GM12878 (cell line): ENCODE data around the gene C19orf18. TPM values are rescaled to one million over a fixed set of nuclear protein-coding genes. Genes with fewer than 3 reads are reported as not detected.

Source experiments
- BCL3 ChIP-seq: IDR thresholded peaks from 2 replicates; pipeline ENCODE4 v1.6.1; 2011; ENCODE audit warnings: borderline replicate concordance, low read depth, mild to moderate bottlenecking, moderate library complexity, low read length; ENCODE audit not compliant: insufficient read depth, poor library complexity, severe bottlenecking
- CHD1 ChIP-seq: IDR thresholded peaks from 2 replicates; pipeline ENCODE4 v1.6.1; 2012; ENCODE audit warnings: low read depth, low read length, improper control_type of control experiment
- CTCF ChIP-seq, 3 experiments: IDR thresholded peaks in 2 of 3; conservative IDR thresholded peaks in 1 of 3; 2 replicates each; pipeline ENCODE4 v1.5.1; 2011; ENCODE audit warnings: low read depth in 3 of 3, low read length in 3 of 3, mild to moderate bottlenecking in 3 of 3, control low read depth in 2 of 3, moderate library complexity in 2 of 3, inconsistent platforms in 1 of 3, mixed read lengths in 1 of 3; ENCODE audit not compliant: control insufficient read depth in 2 of 3, insufficient read depth in 1 of 3; ENCODE audit errors: extremely low read depth in 1 of 3
- EED ChIP-seq: sonication (generic); IDR thresholded peaks from 2 replicates; pipeline ENCODE4 v1.6.1; 2016; ENCODE audit warnings: antibody characterized with exemption, low read depth
- EGR1 ChIP-seq, 2 experiments: IDR thresholded peaks; 1 replicate in 1 of 2; 2 replicates in 1 of 2; pipeline ENCODE4 v1.6.1; 2011 to 2012; ENCODE audit warnings: low read depth in 2 of 2, low read length in 2 of 2, borderline replicate concordance in 1 of 2, mild to moderate bottlenecking in 1 of 2, moderate library complexity in 1 of 2
- ETV6 ChIP-seq, 2 experiments: fragments of 450-650 bp in 1 of 2; IDR thresholded peaks in 1 of 2; conservative IDR thresholded peaks in 1 of 2; 2 replicates each; pipeline ENCODE4 v1.6.1; 2014; ENCODE audit warnings: antibody characterized with exemption in 1 of 2, borderline replicate concordance in 1 of 2, low read depth in 1 of 2, mild to moderate bottlenecking in 1 of 2, moderate library complexity in 1 of 2
- HDAC6 ChIP-seq: fragments of 200-600 bp; sonication (generic); IDR thresholded peaks from one replicate; pipeline ENCODE4 v1.8.0; 2017; ENCODE audit warnings: antibody characterized with exemption; ENCODE audit not compliant: unreplicated experiment
- KLF5 ChIP-seq: fragments of 450-650 bp; IDR thresholded peaks from 2 replicates; pipeline ENCODE4 v1.6.1; 2014; ENCODE audit warnings: mild to moderate bottlenecking; ENCODE audit not compliant: partially characterized antibody
- MYC ChIP-seq: IDR thresholded peaks from 2 replicates; pipeline ENCODE4 v1.6.1; 2011; ENCODE audit warnings: mild to moderate bottlenecking, low read length, moderate library complexity, inconsistent platforms; ENCODE audit not compliant: insufficient read depth, insufficient replicate concordance, insufficient read length, severe bottlenecking
- NR2C2 ChIP-seq: IDR thresholded peaks from 2 replicates; pipeline ENCODE4 v1.6.1; 2011; ENCODE audit warnings: borderline replicate concordance, low read depth; ENCODE audit not compliant: control insufficient read depth, insufficient read length
- PAX8 ChIP-seq: fragments of 450-650 bp; IDR thresholded peaks from 2 replicates; pipeline ENCODE4 v1.6.1; 2017; ENCODE audit warnings: mild to moderate bottlenecking, moderate library complexity
- SIX5 ChIP-seq: IDR thresholded peaks from 2 replicates; pipeline ENCODE4 v1.6.1; 2011; ENCODE audit warnings: mild to moderate bottlenecking, low read depth, low read length, moderate library complexity; ENCODE audit not compliant: severe bottlenecking
- TBL1XR1 ChIP-seq: IDR thresholded peaks from 2 replicates; pipeline ENCODE4 v1.6.1; 2012; ENCODE audit warnings: low read depth, low read length, improper control_type of control experiment
- TCF7 ChIP-seq: IDR thresholded peaks from 2 replicates; pipeline ENCODE4 v1.6.1; 2014; ENCODE audit warnings: antibody characterized with exemption, borderline replicate concordance
- YY1 ChIP-seq: IDR thresholded peaks from 2 replicates; pipeline ENCODE4 v1.6.1; 2011; ENCODE audit warnings: low read depth, mild to moderate bottlenecking, low read length
- ZBTB4 ChIP-seq: fragments of 450-650 bp; formaldehyde crosslinking; IDR thresholded peaks from 2 replicates; pipeline ENCODE4 v1.4.0; 2022; ENCODE audit warnings: mild to moderate bottlenecking, moderate library complexity
- ZNF384 ChIP-seq: IDR thresholded peaks from 2 replicates; pipeline ENCODE4 v1.6.1; 2012; ENCODE audit warnings: low read depth, mild to moderate bottlenecking, low read length, improper control_type of control experiment, borderline replicate concordance
- polyA plus RNA-seq, 11 experiments: library from polyadenylated mRNA; depleted of rRNA in 4 of 11; unstranded in 6 of 11; stranded (reverse) in 5 of 11; fragments of >200 nt; fragmentation: Nextera tagmentation in 4 of 11; fragmentation: Illumina TruSeq in 1 of 11; extraction: Ambion mirVana in 4 of 11; extraction: Trizol in 1 of 11; gene quantifications; 1 replicate in 1 of 11; 2 replicates in 10 of 11; pipeline versions ENCODE4 v1.2.1 to v1.2.3, GENCODE V29; 2011 to 2016; ENCODE audit warnings: inconsistent platforms in 2 of 11, missing spikeins in 2 of 11, low read depth in 1 of 11
- total RNA-seq, 4 experiments: library from RNA; depleted of rRNA in 3 of 4; stranded (reverse); fragments of >200 nt in 3 of 4; fragmentation: Illumina TruSeq in 1 of 4; extraction: Trizol in 1 of 4; gene quantifications; 2 replicates each; pipeline versions ENCODE4 v1.2.1 to v1.2.3, GENCODE V29; 2013 to 2021
- TF ChIP-seq, protein P1 (sequence below): fragments of 150-350 bp; IDR thresholded peaks from 2 replicates; pipeline ENCODE4 v1.6.1; 2014; ENCODE audit warnings: mild to moderate bottlenecking, low read depth, low read length
- TF ChIP-seq, protein P2 (sequence below): IDR thresholded peaks from 2 replicates; pipeline ENCODE4 v1.6.1; 2012; ENCODE audit warnings: low read depth, low read length, improper control_type of control experiment

C19orf18 gene
- total and polyA plus RNA-seq, 10 of the 15 experiments (the other 5 are each of a cell fraction or from before 2014, with no cell fraction given), result 0.12 to 0.29 (median 0.21) TPM; not detected in 7

GRCh38 chr19:58002384-58003173, 28.2 kb upstream of the C19orf18 start, which contains the start of gene ZNF606 (continued):
- TF ChIP-seq EED (no peak), PAX8 (no peak), SIX5 (peak; percentile 78), BCL3 (no peak), TBL1XR1 (no peak), ZNF384 (no peak), KLF5 (peak; percentile 81), MYC (no peak), NR2C2 (no peak), EGR1 (IDR thresholded peaks at IDR 0.05; ENCODE audit: borderline replicate concordance in 1 of 2, low read depth in 2 of 2, low read length in 2 of 2) (peak in 1 of 2 experiments; percentile 5; a peak in 1 of 3 replicates), ETV6 (conservative IDR thresholded peaks at IDR 0.05 in 1 of 2, IDR thresholded peaks at IDR 0.05 in 1 of 2; ENCODE audit: borderline replicate concordance in 1 of 2, low read depth in 1 of 2) (no peak), CTCF (IDR thresholded peaks at IDR 0.05 in 2 of 3, conservative IDR thresholded peaks at IDR 0.05 in 1 of 3; ENCODE audit: control insufficient read depth in 2 of 3, extremely low read depth in 1 of 3, insufficient read depth in 1 of 3, low read depth in 3 of 3, low read length in 3 of 3) (no peak), TCF7 (no peak), ZBTB4 (CRISPR knock-in tag) (no peak), YY1 (peak; percentile 98), HDAC6 (no peak), CHD1 (no peak)
- TF ChIP-seq, protein P1, sequence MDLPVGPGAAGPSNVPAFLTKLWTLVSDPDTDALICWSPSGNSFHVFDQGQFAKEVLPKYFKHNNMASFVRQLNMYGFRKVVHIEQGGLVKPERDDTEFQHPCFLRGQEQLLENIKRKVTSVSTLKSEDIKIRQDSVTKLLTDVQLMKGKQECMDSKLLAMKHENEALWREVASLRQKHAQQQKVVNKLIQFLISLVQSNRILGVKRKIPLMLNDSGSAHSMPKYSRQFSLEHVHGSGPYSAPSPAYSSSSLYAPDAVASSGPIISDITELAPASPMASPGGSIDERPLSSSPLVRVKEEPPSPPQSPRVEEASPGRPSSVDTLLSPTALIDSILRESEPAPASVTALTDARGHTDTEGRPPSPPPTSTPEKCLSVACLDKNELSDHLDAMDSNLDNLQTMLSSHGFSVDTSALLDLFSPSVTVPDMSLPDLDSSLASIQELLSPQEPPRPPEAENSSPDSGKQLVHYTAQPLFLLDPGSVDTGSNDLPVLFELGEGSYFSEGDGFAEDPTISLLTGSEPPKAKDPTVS, result no peak
- TF ChIP-seq, protein P2, sequence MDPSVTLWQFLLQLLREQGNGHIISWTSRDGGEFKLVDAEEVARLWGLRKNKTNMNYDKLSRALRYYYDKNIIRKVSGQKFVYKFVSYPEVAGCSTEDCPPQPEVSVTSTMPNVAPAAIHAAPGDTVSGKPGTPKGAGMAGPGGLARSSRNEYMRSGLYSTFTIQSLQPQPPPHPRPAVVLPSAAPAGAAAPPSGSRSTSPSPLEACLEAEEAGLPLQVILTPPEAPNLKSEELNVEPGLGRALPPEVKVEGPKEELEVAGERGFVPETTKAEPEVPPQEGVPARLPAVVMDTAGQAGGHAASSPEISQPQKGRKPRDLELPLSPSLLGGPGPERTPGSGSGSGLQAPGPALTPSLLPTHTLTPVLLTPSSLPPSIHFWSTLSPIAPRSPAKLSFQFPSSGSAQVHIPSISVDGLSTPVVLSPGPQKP, result peak; percentile 79
